Epithelial cell of esophagus (primary cell): Measurements from ENCODE around the gene TMEM120A.
A peak's percentile ranks its signal among the peaks of the same experiment; 100 is the strongest.

Experiments used
- DNase-seq: peaks from one replicate; pipeline ENCODE4 v3.0.0; 2010; ENCODE audit warnings: low read depth
- H3K4me3 ChIP-seq: 2 replicates; pipeline ENCODE4 v1.5.1; 2011; ENCODE audit warnings: mild to moderate bottlenecking, low read length, control low read depth
- TF ChIP-seq, protein P1 (sequence below): IDR thresholded peaks from 2 replicates; pipeline ENCODE4 v1.5.1; 2011; ENCODE audit warnings: low read depth, mild to moderate bottlenecking, low read length, control low read depth, inconsistent platforms; ENCODE audit not compliant: insufficient read depth; ENCODE audit errors: missing control alignments

Gene TMEM120A

DNA sequence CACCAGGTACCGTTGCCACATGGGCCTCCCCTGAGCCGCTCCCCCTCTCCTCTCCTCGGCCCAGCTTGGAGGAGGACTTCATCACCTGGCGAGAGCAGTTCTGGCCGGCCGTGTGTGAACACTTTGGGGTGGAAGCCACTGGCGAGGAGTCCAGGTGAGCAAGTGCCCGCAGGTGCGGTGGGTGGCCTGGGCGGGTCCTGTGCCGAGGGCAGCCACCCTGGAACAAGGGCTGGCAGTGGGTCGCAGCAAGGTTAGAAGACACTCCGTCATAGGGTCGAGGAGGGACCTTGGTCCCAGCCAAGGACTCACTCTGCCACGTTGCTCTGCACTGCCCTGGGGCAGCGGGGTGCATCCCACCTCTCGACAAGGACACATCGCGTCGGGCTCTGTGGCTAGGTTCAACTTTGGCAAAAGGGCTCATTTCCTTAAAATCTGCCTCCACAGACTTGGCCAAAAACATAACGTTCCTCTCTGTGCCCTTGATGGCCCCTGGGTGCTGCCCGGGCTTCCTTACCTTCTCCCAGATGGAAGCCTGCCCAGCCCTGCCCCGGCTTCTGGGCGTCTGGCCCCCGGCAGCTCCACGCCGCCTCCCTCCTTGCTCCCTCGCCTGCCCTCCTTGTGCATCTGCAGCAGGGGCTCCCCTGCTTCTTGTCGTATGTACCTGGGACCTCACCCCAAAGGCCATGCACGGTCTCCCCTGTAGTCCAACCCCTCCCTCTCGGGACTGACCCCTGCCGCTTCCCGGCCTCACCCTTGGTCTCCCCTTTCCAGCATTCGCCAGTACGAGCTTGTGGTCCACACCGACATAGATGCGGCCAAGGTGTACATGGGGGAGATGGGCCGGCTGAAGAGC, 12.7 kb downstream of the TMEM120A start:
- DNase-seq, result no peak
- no peak overlapping the region for H3K4me3 ChIP-seq
- TF ChIP-seq, protein P1, sequence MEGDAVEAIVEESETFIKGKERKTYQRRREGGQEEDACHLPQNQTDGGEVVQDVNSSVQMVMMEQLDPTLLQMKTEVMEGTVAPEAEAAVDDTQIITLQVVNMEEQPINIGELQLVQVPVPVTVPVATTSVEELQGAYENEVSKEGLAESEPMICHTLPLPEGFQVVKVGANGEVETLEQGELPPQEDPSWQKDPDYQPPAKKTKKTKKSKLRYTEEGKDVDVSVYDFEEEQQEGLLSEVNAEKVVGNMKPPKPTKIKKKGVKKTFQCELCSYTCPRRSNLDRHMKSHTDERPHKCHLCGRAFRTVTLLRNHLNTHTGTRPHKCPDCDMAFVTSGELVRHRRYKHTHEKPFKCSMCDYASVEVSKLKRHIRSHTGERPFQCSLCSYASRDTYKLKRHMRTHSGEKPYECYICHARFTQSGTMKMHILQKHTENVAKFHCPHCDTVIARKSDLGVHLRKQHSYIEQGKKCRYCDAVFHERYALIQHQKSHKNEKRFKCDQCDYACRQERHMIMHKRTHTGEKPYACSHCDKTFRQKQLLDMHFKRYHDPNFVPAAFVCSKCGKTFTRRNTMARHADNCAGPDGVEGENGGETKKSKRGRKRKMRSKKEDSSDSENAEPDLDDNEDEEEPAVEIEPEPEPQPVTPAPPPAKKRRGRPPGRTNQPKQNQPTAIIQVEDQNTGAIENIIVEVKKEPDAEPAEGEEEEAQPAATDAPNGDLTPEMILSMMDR, result no peak

DNA sequence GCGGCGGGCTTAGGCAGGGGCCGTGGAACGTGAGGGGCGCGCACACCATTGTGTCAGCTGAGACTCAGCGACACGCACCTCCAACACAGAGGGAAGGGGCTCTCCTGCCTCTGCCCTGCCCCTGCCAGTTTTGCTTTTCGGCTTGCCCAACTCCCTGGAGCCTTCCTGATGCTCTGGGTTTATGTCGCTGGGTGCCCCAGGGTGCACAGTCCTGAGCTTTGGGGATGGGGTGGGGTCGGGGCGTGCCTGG, 13.3 kb downstream of the TMEM120A start:
- TF ChIP-seq, protein P1, result no peak
- DNase-seq, result no peak

DNA sequence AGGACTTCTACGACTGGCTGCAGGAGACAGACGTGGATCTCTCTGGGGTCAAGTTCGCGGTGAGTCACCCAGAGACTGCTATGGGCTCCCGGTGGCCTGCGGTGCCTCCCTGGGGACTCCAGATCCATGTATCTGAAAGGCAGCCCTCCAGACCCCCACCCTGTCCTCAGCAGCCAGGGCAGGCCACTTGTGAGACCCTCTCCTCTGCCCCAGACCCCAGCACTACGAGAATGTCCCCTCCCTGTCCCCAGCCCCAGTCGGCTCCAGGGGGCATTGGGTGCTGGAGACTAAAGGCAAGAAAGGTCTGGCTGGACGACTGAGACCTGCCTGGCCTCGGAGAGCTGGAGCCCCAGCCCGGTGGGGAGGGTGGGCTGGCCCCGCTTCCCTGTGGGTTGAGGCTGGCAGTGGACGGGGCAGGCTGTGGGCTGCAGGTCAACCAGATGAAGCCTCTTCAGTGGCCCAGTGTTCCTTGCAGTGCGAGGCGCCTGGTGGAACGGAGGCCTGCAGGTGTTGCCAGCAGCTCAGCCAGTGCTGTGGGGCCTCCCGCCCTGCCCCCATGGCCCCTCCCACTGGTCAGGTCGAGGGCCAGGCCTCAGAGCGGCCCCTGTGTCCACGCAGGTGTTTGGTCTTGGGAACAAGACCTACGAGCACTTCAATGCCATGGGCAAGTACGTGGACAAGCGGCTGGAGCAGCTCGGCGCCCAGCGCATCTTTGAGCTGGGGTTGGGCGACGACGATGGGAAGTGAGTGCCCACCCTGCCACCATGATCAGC, 13.8 kb downstream of the TMEM120A start:
- no peak overlapping the region for H3K4me3 ChIP-seq
- no peak for DNase-seq
- TF ChIP-seq, protein P1, result no peak

More for the DNA sequence above, 13.3 kb downstream of the TMEM120A start:
- no peak overlapping the region for H3K4me3 ChIP-seq

DNA sequence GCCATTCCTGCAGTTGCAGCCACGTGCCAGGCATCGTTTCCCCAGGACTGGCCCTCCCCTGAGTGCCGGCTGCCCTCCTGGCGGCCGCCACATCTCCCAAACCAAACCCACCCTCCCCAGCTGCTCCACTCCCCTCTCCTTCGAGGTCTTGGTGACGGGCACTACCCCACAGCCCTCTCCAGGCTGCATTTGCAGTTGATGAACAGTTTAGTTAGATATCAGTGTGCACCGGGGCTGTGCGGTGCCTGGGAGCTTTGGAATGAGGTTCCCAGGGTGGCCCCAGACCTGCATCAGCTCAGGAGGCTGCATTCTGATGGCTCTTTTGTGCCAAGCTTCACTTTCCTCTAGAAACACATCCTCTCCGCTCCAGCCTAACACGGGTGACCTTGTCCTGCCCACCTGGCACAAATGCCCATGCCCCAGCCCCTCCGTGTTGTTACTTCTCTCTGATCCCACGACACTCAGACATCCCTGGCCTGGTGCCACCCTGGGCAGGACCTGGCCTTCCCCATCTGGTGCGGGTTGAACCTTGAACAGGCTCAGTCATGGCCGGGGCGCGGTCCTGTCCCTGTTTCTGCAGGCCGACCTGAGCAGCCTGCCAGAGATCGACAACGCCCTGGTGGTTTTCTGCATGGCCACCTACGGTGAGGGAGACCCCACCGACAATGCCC, 14.5 kb downstream of the TMEM120A start:
- TF ChIP-seq, protein P1, result no peak
- no peak for DNase-seq
- no peak overlapping the region for H3K4me3 ChIP-seq

DNA sequence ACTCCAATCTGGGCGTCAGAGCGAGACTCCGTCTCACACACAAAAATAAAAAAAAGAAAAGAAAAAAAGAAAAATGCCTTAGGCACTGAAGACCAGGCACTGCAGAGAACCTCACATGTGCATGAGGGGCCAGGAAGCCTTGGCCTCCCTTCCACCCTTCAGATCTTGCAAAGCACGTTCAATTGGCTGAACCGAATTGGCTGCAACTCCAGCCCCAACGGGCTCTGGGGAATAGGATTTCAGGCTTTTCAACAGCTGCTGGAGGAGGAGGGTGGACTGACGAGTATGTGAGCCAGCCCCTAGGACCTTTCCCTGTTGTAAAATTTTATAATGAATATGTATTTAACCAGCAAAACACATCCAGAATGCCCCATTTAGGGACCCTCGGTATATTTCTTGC, 16.7 kb downstream of the TMEM120A start:
- TF ChIP-seq, protein P1, result no peak
- no peak for DNase-seq
- no peak overlapping the region for H3K4me3 ChIP-seq

DNA sequence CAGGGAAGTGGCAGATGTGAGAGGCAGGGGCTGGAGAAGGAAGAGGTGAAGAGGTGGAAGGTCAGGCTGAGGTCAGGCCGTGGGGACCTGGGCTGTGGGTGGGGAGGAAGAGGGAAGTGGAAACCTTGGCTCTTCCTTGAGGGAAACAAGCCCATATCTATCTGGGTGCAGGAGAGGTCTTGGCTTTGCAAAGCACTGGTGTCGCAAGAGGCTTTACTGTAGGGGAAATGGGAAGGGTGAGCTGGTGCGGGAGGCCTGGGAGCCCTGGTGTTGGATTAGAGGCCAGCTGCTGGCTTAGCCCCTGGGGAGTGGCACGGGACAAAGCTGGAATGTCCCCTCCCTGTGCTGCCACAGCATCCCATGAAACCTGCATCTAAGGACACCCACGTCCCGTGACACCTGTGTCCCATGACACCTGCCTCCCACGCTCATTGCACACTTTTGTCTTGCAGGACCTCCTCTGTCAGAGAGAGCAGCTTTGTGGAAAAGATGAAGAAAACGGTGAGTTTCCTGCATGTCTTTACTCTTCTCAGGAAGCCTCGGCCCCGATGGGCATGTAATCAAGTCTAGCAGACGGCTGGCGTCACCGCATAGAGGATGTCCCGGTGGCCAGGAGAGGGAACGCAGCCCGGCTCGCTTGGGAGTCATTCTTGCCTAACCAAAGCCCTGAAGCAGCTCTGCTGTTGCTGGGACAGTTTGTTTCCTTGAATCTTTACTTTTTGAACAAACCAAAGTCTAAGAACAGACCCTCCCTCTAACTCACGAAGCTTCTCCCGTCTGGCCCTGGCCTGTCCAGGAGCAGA, 22.2 kb downstream of the TMEM120A start:
- peak; percentile 14 for DNase-seq
- TF ChIP-seq, protein P1, result no peak
- no peak overlapping the region for H3K4me3 ChIP-seq
